Endothelial cell of umbilical vein (primary cell): ENCODE results near the gene MLPH. TPM values are rescaled to one million over a fixed set of nuclear protein-coding genes. Genes with fewer than 3 reads are reported as not detected.

Source experiments
- BruUV-seq: library from RNA; stranded (reverse); fragments of 400-500 nt; replicated peaks from 2 replicates; lab custom pipeline; 2021; lab: Mats Ljungman, UMichigan
- CTCF ChIA-PET: fragments of 300-600, 350-600 bp; sonication (Branson Sonifier 250); formaldehyde crosslinking; loops from one replicate; lab custom pipeline; 2021; ENCODE audit warnings: antibody characterized with exemption, inconsistent platforms; lab: Charles Lee
- POLR2A ChIA-PET: fragments of 300-600, 350-600 bp; sonication (Branson Sonifier 250); formaldehyde crosslinking; loops from one replicate; lab custom pipeline; 2021; ENCODE audit warnings: antibody characterized with exemption, inconsistent platforms; lab: Charles Lee
- DNase-seq: peaks from one replicate; pipeline ENCODE4 v3.0.0-alpha.2; 2011; ENCODE audit warnings: low read depth, low spot score
- FAIRE-seq: peaks from 2 replicates; lab custom pipeline; 2011; peaks lifted over from hg19 to GRCh38; lab: Jason Lieb, UNC
- H2AFZ ChIP-seq: 2 replicates; pipeline ENCODE4 v1.6.0; 2012; ENCODE audit warnings: low read depth, low read length, control low read depth, inconsistent platforms
- H3K27ac ChIP-seq: 2 replicates; pipeline ENCODE4 v1.5.1; 2011; ENCODE audit warnings: low read depth, mild to moderate bottlenecking, control low read depth, low read length, moderate library complexity; ENCODE audit not compliant: insufficient read depth
- H3K27me3 ChIP-seq, 2 experiments: 2 replicates each; pipeline versions ENCODE4 v1.6.0 to v1.6.1; 2011; ENCODE audit warnings: low read length in 2 of 2, mixed read lengths in 1 of 2; ENCODE audit not compliant: control insufficient read depth in 2 of 2, insufficient read depth in 2 of 2
- H3K36me3 ChIP-seq, 2 experiments: 2 replicates in 1 of 2; 3 replicates in 1 of 2; pipeline ENCODE4 v1.5.1; 2011; ENCODE audit warnings: low read length in 2 of 2, mild to moderate bottlenecking in 1 of 2, moderate library complexity in 1 of 2; ENCODE audit not compliant: control insufficient read depth in 2 of 2, insufficient read depth in 2 of 2; ENCODE audit errors: extremely low read depth in 1 of 2
- H3K4me1 ChIP-seq: 3 replicates; pipeline ENCODE4 v1.5.1; 2011; ENCODE audit warnings: mild to moderate bottlenecking, low read length; ENCODE audit not compliant: control insufficient read depth, insufficient read depth; ENCODE audit errors: extremely low read depth
- H3K4me2 ChIP-seq: 2 replicates; pipeline ENCODE4 v1.6.1; 2011; ENCODE audit warnings: low read length, control low read depth, mixed read lengths; ENCODE audit not compliant: insufficient read depth
- H3K4me3 ChIP-seq, 3 experiments: fragments of 200-600 bp in 1 of 3; sonication (generic), shearing (Covaris generic) in 1 of 3; replicated peaks in 1 of 3; 2 replicates each; pipeline ENCODE4 v1.5.1; 2011 to 2016; ENCODE audit warnings: control low read depth in 3 of 3, low read length in 3 of 3, mild to moderate bottlenecking in 2 of 3, inconsistent platforms in 1 of 3, low read depth in 1 of 3, moderate library complexity in 1 of 3; ENCODE audit not compliant: insufficient read depth in 1 of 3
- H3K79me2 ChIP-seq: 2 replicates; pipeline ENCODE4 v1.6.0; 2012; ENCODE audit warnings: low read length, inconsistent platforms; ENCODE audit not compliant: control insufficient read depth, insufficient read depth
- H3K9ac ChIP-seq: replicated peaks from 2 replicates; pipeline ENCODE3; 2011; ENCODE audit warnings: low read length, control low read depth; ENCODE audit not compliant: insufficient read depth; ENCODE audit errors: extremely low read depth
- H3K9me1 ChIP-seq: replicated peaks from 3 replicates; pipeline ENCODE4 v1.6.0; 2011; ENCODE audit warnings: mild to moderate bottlenecking, low read length; ENCODE audit not compliant: control insufficient read depth, insufficient read depth; ENCODE audit errors: extremely low read depth
- H3K9me3 ChIP-seq: replicated peaks from 2 replicates; pipeline ENCODE4 v1.5.1; 2012; ENCODE audit warnings: low read length, inconsistent platforms; ENCODE audit not compliant: control insufficient read depth, insufficient read depth
- H4K20me1 ChIP-seq: replicated peaks from 2 replicates; pipeline ENCODE3; 2011; ENCODE audit warnings: mild to moderate bottlenecking, low read length; ENCODE audit not compliant: control insufficient read depth, insufficient read depth; ENCODE audit errors: extremely low read depth
- CTCF ChIP-seq, 2 donors: IDR thresholded peaks; 1 replicate in 1 of 2; 2 replicates in 1 of 2; pipeline ENCODE4 v1.5.1; 2011; ENCODE audit warnings: low read length in 2 of 2, mild to moderate bottlenecking in 2 of 2, moderate library complexity in 2 of 2, control low read depth in 1 of 2, inconsistent platforms in 1 of 2, low read depth in 1 of 2; ENCODE audit not compliant: insufficient read depth in 1 of 2; ENCODE audit errors: extremely low read depth in 1 of 2
- EZH2 ChIP-seq: IDR thresholded peaks from 2 replicates; pipeline ENCODE4 v1.6.1; 2012; ENCODE audit warnings: borderline replicate concordance, low read depth, mild to moderate bottlenecking, moderate library complexity, low read length, inconsistent platforms; ENCODE audit not compliant: severe bottlenecking
- FOS ChIP-seq: IDR thresholded peaks from 2 replicates; pipeline ENCODE4 v1.6.1; 2011; ENCODE audit warnings: mild to moderate bottlenecking, low read length, moderate library complexity, borderline replicate concordance; ENCODE audit not compliant: insufficient read depth
- GATA2 ChIP-seq: IDR thresholded peaks from 2 replicates; pipeline ENCODE4 v1.7.0; 2011; ENCODE audit warnings: low read depth, mild to moderate bottlenecking, moderate library complexity, mixed read lengths, low read length; ENCODE audit not compliant: insufficient read length, insufficient read depth
- JUN ChIP-seq: IDR thresholded peaks from 2 replicates; pipeline ENCODE4 v1.6.1; 2011; ENCODE audit warnings: borderline replicate concordance, low read depth; ENCODE audit not compliant: insufficient read length, insufficient read depth
- MAX ChIP-seq: IDR thresholded peaks from 2 replicates; pipeline ENCODE4 v1.6.1; 2011; ENCODE audit not compliant: insufficient read depth, insufficient read length
- MYC ChIP-seq: IDR thresholded peaks from one replicate; pipeline ENCODE4 v1.6.1; 2011; ENCODE audit warnings: mild to moderate bottlenecking, low read depth, low read length
- POLR2A ChIP-seq: IDR thresholded peaks from 2 replicates; pipeline ENCODE4 v1.6.1; 2012; ENCODE audit warnings: low read depth, mild to moderate bottlenecking, control low read depth, low read length
- POLR2AphosphoS5 ChIP-seq: IDR thresholded peaks from 2 replicates; pipeline ENCODE4 v1.6.1; 2012; ENCODE audit warnings: low read depth, mild to moderate bottlenecking, control low read depth, low read length, moderate library complexity; ENCODE audit not compliant: insufficient read depth
- dilution Hi-C: fragments of 300-500 bp; cut with MboI; formaldehyde crosslinking; loops from one replicate; pipeline ENCODE4 v1.15.0; 2019; ENCODE audit warnings: low sequenced_read_pairs; ENCODE audit not compliant: extremely low pct_ligation_motif_present
- intact Hi-C: fragments of 100-400 bp; cut with micrococcal nuclease; formaldehyde crosslinking; loops from one replicate; pipeline ENCODE4 v1.10.0; 2022
- polyA plus RNA-seq, 4 experiments: library from polyadenylated mRNA; depleted of rRNA in 3 of 4; stranded (reverse) in 3 of 4; unstranded in 1 of 4; fragments of >200 nt; gene quantifications; 2 replicates each; pipeline versions ENCODE4 v1.2.1 to v1.2.3, GENCODE V29; 2011 to 2012; ENCODE audit warnings: missing spikeins in 1 of 4
- total RNA-seq: library from RNA; stranded (reverse); gene quantifications from 2 replicates; pipeline ENCODE4 v1.2.3, GENCODE V29; 2021

Gene MLPH
- total and polyA plus RNA-seq, 2 donors (not counting 3 experiments of a cell fraction or from before 2014, with no cell fraction given): not detected

- FAIRE-seq (no peak), DNase-seq (no peak)
- dilution Hi-C loops (no loop called here), intact Hi-C loops (no loop called here)
- Histone ChIP-seq H3K79me2 (no peaks in the 10 kb centered on the region), H3K36me3 (no peaks in the 10 kb centered on the region), H3K4me1 (no peaks in the 10 kb centered on the region), H3K4me3 (no peak overlapping the region), H4K20me1 (no peaks in the 10 kb centered on the region), H2AFZ (no peak overlapping the region), H3K27me3 (no peaks in the 10 kb centered on the region), H3K9me1 (no peaks in the 10 kb centered on the region), H3K4me2 (no peak overlapping the region), H3K9me3 (no peaks in the 10 kb centered on the region), H3K9ac (no peak overlapping the region), H3K27ac (no peak overlapping the region)
- BruUV-seq: no TSS peak
- TF ChIP-seq CTCF (IDR thresholded peaks at IDR 0.05; ENCODE audit: extremely low read depth in 1 of 2, insufficient read depth in 1 of 2, low read depth in 1 of 2, low read length in 2 of 2) (no peak), GATA2 (no peak), MYC (no peak), POLR2AphosphoS5 (no peak), EZH2 (no peak), FOS (no peak), JUN (no peak), POLR2A (no peak), MAX (no peak)
- CTCF ChIA-PET: interaction anchor here (0.9 to 1.9 kb wide), 2 partner anchors 24 to 35 kb away, joined by 4 to 9 read pairs; no protein-coding TSS in a partner anchor
- POLR2A ChIA-PET: no interaction called here
Measured at GRCh38 chr2:237547841-237548416, 60.9 kb downstream of the MLPH start.
